ENCODE measurements around the gene PTGER2. TPM values are rescaled to one million over a fixed set of nuclear protein-coding genes. Genes with fewer than 3 reads are reported as not detected.

The PTGER2 gene
- total RNA-seq, 1 donor from 2014 or later: 0.75 TPM

DNA sequence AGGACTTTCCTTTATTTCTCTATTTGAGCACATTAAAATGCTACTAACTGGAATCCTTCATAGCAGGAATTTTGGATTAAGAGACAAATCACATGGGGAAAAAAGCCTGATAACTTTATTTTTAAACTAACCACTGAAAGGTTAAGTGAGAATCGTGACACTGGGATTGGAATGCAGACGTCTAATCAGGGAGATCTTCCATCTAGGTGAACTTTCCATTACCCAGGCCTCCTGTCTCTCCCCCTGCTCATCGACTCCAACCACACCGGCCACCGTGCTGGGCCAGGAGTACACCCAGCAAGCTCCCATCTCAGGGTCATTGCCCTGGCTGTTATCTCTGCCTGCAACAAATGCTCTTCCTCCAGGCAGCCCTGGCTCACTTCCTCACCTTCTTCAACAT lies 19.0 kb downstream of the PTGER2 start:
- DNase-seq (ENCODE audit: low spot score): no peak
- intact Hi-C loops (cut with DNase I): no loop called here

GRCh38 chr14:52333823-52334657 lies 19.9 kb downstream of the PTGER2 start:
- intact Hi-C loops (cut with DNase I): no loop called here
- no peak for DNase-seq (ENCODE audit: low spot score)

GRCh38 chr14:52336241-52336640 lies 22.1 kb downstream of the PTGER2 start:
- intact Hi-C loops (cut with DNase I): no loop called here
- DNase-seq (ENCODE audit: low spot score): no peak

DNA sequence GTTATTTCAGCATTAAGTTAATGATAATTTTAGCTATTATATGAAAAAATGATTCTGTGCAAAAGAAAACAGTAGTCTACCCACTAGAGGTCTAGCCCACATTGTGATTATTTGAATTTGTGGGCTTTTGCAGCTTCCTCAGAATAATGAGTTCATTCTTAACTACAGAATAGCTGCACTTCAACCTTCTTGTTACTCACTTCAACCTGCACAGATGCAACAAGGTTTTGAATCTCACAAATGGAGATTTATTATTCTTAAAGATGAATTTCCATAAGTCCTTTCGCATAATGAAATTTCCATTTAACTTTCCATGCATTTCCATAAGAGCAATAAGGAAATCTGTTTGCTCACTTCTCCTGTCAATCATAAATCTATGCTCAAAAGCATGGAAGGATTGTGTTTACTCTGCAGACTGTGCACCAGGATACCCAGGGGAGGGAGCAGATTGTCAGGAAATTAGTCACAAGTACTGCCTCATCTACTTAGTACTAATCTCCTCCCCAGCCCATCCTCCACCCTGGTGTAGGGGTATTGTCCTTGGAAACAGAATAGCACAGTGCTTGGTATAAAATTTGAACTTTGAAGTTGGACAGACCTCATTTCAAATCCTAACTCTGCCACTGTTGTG lies 24.1 kb downstream of the PTGER2 start:
- DNase-seq (ENCODE audit: low spot score): no peak
- intact Hi-C loops (cut with DNase I): no loop called here

GRCh38 chr14:52339262-52339661 lies 25.1 kb downstream of the PTGER2 start:
- intact Hi-C loops (cut with DNase I): no loop called here
- no peak for DNase-seq (ENCODE audit: low spot score)

- intact Hi-C loops (cut with DNase I): no loop called here
- DNase-seq (ENCODE audit: low spot score): no peak
Measured at GRCh38 chr14:52342849-52343596, 28.9 kb downstream of the PTGER2 start.

DNA sequence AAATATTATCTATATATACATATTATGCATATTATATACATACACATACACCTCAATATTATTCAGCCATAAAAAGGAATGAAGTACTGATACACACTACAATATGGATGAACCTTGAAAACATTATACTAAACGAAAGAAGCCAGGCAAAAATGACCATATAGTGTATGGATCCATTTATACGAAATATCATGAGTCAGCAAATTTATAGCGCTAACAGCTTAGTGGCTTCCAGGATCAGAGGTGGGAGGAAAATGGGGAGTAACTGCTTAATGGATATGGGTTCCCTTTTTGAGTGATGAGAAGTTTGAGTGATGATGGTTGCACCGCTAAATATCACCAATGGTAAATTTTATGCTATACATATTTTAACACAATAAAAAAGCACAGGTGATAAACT lies 32.7 kb downstream of the PTGER2 start:
- DNase-seq (ENCODE audit: low spot score): no peak
- intact Hi-C loops (cut with DNase I): no loop called here

GRCh38 chr14:52348279-52348678 lies 34.2 kb downstream of the PTGER2 start:
- intact Hi-C loops (cut with DNase I): no loop called here

GRCh38 chr14:52348776-52349175 lies 34.7 kb downstream of the PTGER2 start:
- intact Hi-C loops (cut with DNase I): no loop called here
- no peak for DNase-seq (ENCODE audit: low spot score)

More at GRCh38 chr14:52348279-52348678, 34.2 kb downstream of the PTGER2 start:
- DNase-seq (ENCODE audit: low spot score): no peak

GRCh38 chr14:52349731-52350130 lies 35.6 kb downstream of the PTGER2 start:
- DNase-seq (ENCODE audit: low spot score): no peak
- intact Hi-C loops (cut with DNase I): no loop called here

GRCh38 chr14:52350445-52350844 lies 36.3 kb downstream of the PTGER2 start:
- intact Hi-C loops (cut with DNase I): no loop called here
- DNase-seq (ENCODE audit: low spot score): no peak

DNA sequence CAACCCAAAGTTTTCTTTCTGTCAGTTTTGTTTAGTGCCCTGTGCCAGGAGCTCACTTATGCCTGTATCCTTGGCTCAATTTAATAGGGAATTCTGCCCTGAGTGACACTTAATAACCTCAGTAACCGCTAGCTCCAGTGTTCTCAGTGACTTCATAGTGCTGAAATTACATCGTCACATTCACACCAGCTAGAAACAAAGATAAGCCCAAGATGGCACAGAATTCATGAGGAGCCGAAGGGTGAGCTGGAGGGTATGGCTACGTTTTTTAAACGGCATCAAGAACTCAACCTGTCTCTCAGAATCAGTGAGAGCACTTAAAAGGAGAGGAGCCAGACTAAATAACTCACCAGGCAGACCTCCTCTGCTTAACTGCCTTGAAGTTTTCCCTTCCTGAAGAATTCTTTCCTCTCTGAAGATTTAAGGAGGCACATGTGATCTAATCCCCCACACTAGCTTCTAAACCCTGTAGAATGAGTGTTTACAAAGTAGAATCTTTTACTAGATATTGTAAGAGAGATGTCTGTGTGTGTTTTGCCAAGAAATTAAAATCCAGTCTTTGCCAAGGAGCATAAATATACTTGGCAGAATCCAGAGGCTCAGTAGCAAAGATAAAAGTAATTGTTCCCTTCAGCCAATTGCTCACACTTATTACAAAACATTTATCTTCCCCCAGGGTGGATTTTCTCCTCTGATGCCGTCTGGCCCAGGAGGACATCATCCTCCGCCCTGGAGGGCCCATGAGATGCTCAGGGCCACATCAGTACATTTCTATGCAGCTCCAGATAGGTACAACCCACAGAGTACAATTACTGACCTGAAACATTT lies 37.3 kb downstream of the PTGER2 start:
- no peak for DNase-seq (ENCODE audit: low spot score)
- intact Hi-C loops (cut with DNase I): no loop called here

DNA sequence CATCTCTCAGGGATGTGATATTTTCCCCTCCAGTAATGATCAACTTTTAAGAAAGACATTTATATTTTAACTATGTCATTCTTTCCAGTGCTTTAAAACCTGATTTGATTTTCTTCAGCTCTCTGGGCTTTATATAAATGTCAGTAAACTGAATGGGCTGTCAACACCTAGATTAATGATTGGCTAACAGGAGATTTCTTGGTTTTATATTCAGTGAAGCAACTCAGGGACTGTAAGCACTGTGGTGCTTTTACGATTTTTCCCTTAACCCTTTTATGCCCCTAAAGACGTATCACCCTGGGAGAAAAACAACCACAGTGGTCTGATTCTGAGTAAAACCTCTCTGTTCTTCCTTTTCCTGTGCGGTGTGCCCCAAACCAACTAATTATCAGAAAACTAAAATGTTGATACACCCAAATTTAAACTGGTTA lies 38.0 kb downstream of the PTGER2 start:
- intact Hi-C loops (cut with DNase I): no loop called here
- no peak for DNase-seq (ENCODE audit: low spot score)

DNA sequence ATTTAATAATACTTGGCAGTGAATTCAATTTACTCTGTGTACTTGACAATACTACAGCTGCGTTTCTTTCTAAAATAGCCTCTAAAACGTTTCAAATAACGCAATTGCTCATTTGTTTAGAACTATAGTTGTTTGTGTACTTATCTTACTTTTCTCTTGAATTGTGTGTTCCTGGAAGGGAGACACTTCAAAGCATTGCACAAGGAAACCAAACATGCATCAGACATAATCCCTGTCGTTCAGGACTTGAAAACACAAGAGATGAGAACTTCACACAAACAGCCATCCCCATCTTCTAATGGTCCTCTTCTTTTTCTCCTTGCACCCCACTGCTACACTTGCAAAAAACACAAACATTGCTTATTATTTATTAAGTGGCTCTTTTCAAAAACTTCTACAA lies 38.5 kb downstream of the PTGER2 start:
- no peak for DNase-seq (ENCODE audit: low spot score)
- intact Hi-C loops (cut with DNase I): no loop called here

GRCh38 chr14:52354242-52354641 lies 40.1 kb downstream of the PTGER2 start:
- intact Hi-C loops (cut with DNase I): no loop called here

GRCh38 chr14:52355016-52355431 lies 40.9 kb downstream of the PTGER2 start:
- intact Hi-C loops (cut with DNase I): no loop called here
- no peak for DNase-seq (ENCODE audit: low spot score)

More at GRCh38 chr14:52354242-52354641, 40.1 kb downstream of the PTGER2 start:
- no peak for DNase-seq (ENCODE audit: low spot score)

GRCh38 chr14:52355526-52355925 lies 41.4 kb downstream of the PTGER2 start:
- DNase-seq (ENCODE audit: low spot score): no peak
- intact Hi-C loops (cut with DNase I): no loop called here

- DNase-seq (ENCODE audit: low spot score): no peak
- intact Hi-C loops (cut with DNase I): no loop called here
Measured at GRCh38 chr14:52356025-52356424, 41.9 kb downstream of the PTGER2 start.

DNA sequence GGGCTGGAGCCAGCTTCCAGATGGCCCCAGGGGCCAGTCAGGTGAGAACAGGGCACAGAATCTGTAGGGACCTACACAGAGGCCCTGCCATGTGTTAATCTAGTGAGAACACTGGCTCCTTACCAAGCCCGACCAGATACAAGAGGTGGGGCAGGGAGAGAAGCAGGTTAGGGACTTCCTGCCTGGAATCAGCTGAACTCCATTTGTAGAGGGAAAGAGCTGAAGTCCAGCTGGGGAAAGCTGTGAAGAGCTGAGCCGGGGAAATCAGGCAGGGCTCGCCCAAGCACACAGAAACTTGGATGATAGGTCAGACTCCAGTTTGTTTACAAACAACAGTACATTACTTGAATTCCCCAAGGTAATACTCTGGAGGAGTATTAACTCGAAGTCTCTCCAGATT lies 46.7 kb downstream of the PTGER2 start:
- DNase-seq (ENCODE audit: low spot score): no peak
- intact Hi-C loops (cut with DNase I): no loop called here

All from cardiac septum (tissue), 1 donor.